Measurements from ENCODE around the gene NCOR1. TPM values are rescaled to one million over a fixed set of nuclear protein-coding genes. Genes with fewer than 3 reads are reported as not detected.
"Not testable (repeated sequence)": the region's sequence is repeated elsewhere in the genome, so short reads cannot be mapped to it uniquely, and the experiment has no call there.

Gene NCOR1
- total and polyA plus RNA-seq, 4 experiments from 2014 or later = 26.4 to 169 (median 162) TPM

DNA sequence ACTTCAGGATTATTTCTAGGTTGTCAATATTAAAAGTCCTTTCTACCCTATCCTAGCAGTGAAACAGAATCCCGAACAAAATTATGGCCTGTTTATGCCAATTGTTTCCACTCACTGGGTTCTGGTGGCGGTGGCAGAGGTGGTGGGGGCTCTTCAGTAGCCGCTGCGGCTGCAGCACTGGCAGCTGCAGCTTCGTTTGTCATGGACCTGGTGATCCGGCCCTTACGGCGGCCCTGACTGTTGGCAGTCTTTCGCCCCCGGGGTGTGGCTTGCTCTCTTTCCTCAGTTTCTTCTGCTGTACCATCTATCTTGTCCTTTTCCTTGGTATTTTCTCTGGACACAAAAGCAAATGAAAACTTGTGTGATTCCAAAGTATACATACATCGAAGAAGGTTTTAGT, 94.4 kb downstream of the NCOR1 start:
- peaks cover 74 to 78% of the 10 kb centered on the region in 2 donors for H3K36me3 Mint-ChIP-seq

GRCh38 chr17:16117149-16117548, 98.2 kb downstream of the NCOR1 start:
- peaks cover 51% of the 10 kb centered on the region for H3K36me3 ChIP-seq (ENCODE audit: insufficient read depth, low read length)
- CTCF ChIA-PET (ENCODE audit: partially characterized antibody) = no interaction called here
- no peaks in the 10 kb centered on the region for H3K27me3 Mint-ChIP-seq
- H3K4me1 ChIP-seq (ENCODE audit: insufficient read depth, low read length) = no peaks in the 10 kb centered on the region
- H3K4me3 ChIP-seq (ENCODE audit: low read length in 2 of 2) = no peak overlapping the region
- peaks cover 78 to 82% of the 10 kb centered on the region in 2 donors for H3K36me3 Mint-ChIP-seq
- H3K27me3 ChIP-seq (ENCODE audit: insufficient read depth, low read length) = no peaks in the 10 kb centered on the region
- no peak for DNase-seq
- H3K9me3 ChIP-seq (ENCODE audit: control insufficient read depth in 1 of 2, low read length in 2 of 2) = no peaks in the 10 kb centered on the region
- H3K9me3 Mint-ChIP-seq = peaks cover 0 to 19% (median 9%) of the 10 kb centered on the region in 8 donors
- peaks cover 0 to 9% (median 4%) of the 10 kb centered on the region in 4 donors for H3K4me1 Mint-ChIP-seq
- POLR2A ChIA-PET (ENCODE audit: partially characterized antibody) = no interaction called here
- no peak overlapping the region for H3K27ac Mint-ChIP-seq
- intact Hi-C loops (cut with micrococcal nuclease) = no loop called here
- H3K4me3 Mint-ChIP-seq = no peak overlapping the region
- no peak overlapping the region for H3K27ac ChIP-seq (ENCODE audit: low read depth, low read length)

More for the DNA sequence above, 94.4 kb downstream of the NCOR1 start:
- H3K27me3 ChIP-seq (ENCODE audit: insufficient read depth, low read length) = no peaks in the 10 kb centered on the region
- no peaks in the 10 kb centered on the region for H3K4me1 ChIP-seq (ENCODE audit: insufficient read depth, low read length)
- Mint-ChIP-seq H3K4me3 (no peak overlapping the region), H3K4me1 (peaks cover 0 to 16% (median 6%) of the 10 kb centered on the region in 4 donors), H3K9me3 (peaks cover 0 to 12% (median 2%) of the 10 kb centered on the region in 8 donors), H3K27me3 (no peaks in the 10 kb centered on the region), H3K27ac (no peak overlapping the region)
- H3K36me3 ChIP-seq (ENCODE audit: insufficient read depth, low read length) = peaks cover 50% of the 10 kb centered on the region
- no peak overlapping the region for H3K27ac ChIP-seq (ENCODE audit: low read depth, low read length)
- CTCF ChIA-PET (ENCODE audit: partially characterized antibody) = no interaction called here
- DNase-seq = no peak
- intact Hi-C loops (cut with micrococcal nuclease) = no loop called here
- H3K9me3 ChIP-seq (ENCODE audit: control insufficient read depth in 1 of 2, low read length in 2 of 2) = no peaks in the 10 kb centered on the region
- POLR2A ChIA-PET (ENCODE audit: partially characterized antibody) = no interaction called here
- H3K4me3 ChIP-seq (ENCODE audit: low read length in 2 of 2) = no peak overlapping the region

DNA sequence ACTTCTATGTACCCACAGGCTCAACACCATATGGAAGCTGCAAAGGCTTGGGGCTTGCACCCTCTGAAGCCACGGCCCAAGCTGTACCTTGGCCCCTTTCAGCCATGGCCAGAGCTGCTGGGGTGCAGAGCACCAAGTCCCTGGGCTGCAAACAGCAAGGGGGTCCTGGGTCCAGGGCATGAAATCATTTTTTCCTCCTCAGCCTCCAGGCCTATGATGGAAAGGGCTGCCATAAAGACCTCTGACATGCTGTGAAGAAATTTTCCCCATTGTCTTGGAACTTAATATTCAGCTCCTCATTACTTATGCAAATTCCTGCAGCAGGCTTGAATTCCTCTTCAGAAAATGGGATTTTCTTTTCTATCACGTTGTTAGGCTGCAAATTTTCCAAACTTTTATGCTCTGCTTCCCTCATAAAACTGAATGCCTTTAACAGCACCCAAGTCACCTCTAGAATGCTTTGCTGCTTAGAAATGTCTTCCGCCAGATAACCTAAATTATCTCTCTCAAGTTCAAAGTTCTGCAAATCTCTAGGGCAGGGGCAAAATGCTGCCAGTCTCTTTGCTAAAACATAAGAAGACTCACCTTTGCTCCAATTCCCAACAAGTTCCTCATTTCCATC, 100.1 kb downstream of the NCOR1 start:
- POLR2A ChIA-PET (ENCODE audit: partially characterized antibody); H3K9me3 ChIP-seq (ENCODE audit: control insufficient read depth in 1 of 2, low read length in 2 of 2); H3K27ac ChIP-seq (ENCODE audit: low read depth, low read length); H3K27me3 ChIP-seq (ENCODE audit: insufficient read depth, low read length); H3K4me3 ChIP-seq (ENCODE audit: low read length in 2 of 2); H3K4me1 ChIP-seq (ENCODE audit: insufficient read depth, low read length); DNase-seq; intact Hi-C loops (cut with micrococcal nuclease); CTCF ChIA-PET (ENCODE audit: partially characterized antibody); H3K4me1 Mint-ChIP-seq; H3K4me3 Mint-ChIP-seq; H3K27ac Mint-ChIP-seq; H3K27me3 Mint-ChIP-seq: not testable (repeated sequence)
- Mint-ChIP-seq H3K36me3 (peaks cover 73% of the 10 kb centered on the region in 2 donors), H3K9me3 (peaks cover 0 to 19% (median 9%) of the 10 kb centered on the region in 8 donors)
- H3K36me3 ChIP-seq (ENCODE audit: insufficient read depth, low read length) = peaks cover 41% of the 10 kb centered on the region

- Histone ChIP-seq H3K27me3 (ENCODE audit: insufficient read depth, low read length) (no peaks in the 10 kb centered on the region), H3K27ac (ENCODE audit: low read depth, low read length) (no peak overlapping the region), H3K9me3 (ENCODE audit: control insufficient read depth in 1 of 2, low read length in 2 of 2) (no peaks in the 10 kb centered on the region), H3K4me3 (ENCODE audit: low read length in 2 of 2) (no peak overlapping the region), H3K4me1 (ENCODE audit: insufficient read depth, low read length) (no peaks in the 10 kb centered on the region), H3K36me3 (ENCODE audit: insufficient read depth, low read length) (peaks cover 16% of the 10 kb centered on the region)
- H3K4me3 Mint-ChIP-seq = no peak overlapping the region
- peaks cover 0 to 11% (median 3%) of the 10 kb centered on the region in 4 donors for H3K4me1 Mint-ChIP-seq
- intact Hi-C loops (cut with micrococcal nuclease) = no loop called here
- ChIA-PET CTCF (ENCODE audit: partially characterized antibody) (no interaction called here), POLR2A (ENCODE audit: partially characterized antibody) (no interaction called here)
- H3K36me3 Mint-ChIP-seq = peaks cover 34 to 53% of the 10 kb centered on the region in 2 donors
- H3K27me3 Mint-ChIP-seq = no peaks in the 10 kb centered on the region
- no peak for DNase-seq
- no peak overlapping the region for H3K27ac Mint-ChIP-seq
- peaks cover 0 to 1% (median 0%) of the 10 kb centered on the region in 8 donors for H3K9me3 Mint-ChIP-seq
These were observed 106.5 kb downstream of the NCOR1 start for GRCh38 chr17:16108871-16109270.

- no peaks in the 10 kb centered on the region for H3K27me3 Mint-ChIP-seq
- no peak overlapping the region for H3K27ac Mint-ChIP-seq
- peaks cover 0 to 10% (median 4%) of the 10 kb centered on the region in 4 donors for H3K4me1 Mint-ChIP-seq
- H3K27ac ChIP-seq (ENCODE audit: low read depth, low read length) = no peak overlapping the region
- peaks cover 33 to 50% of the 10 kb centered on the region in 2 donors for H3K36me3 Mint-ChIP-seq
- no peaks in the 10 kb centered on the region for H3K9me3 ChIP-seq (ENCODE audit: control insufficient read depth in 1 of 2, low read length in 2 of 2)
- no peak for DNase-seq
- H3K4me1 ChIP-seq (ENCODE audit: insufficient read depth, low read length) = no peaks in the 10 kb centered on the region
- ChIA-PET CTCF (ENCODE audit: partially characterized antibody) (no interaction called here), POLR2A (ENCODE audit: partially characterized antibody) (no interaction called here)
- intact Hi-C loops (cut with micrococcal nuclease) = no loop called here
- no peaks in the 10 kb centered on the region for H3K9me3 Mint-ChIP-seq
- no peaks in the 10 kb centered on the region for H3K27me3 ChIP-seq (ENCODE audit: insufficient read depth, low read length)
- H3K4me3 Mint-ChIP-seq = no peak overlapping the region
- H3K4me3 ChIP-seq (ENCODE audit: low read length in 2 of 2) = no peak overlapping the region
- H3K36me3 ChIP-seq (ENCODE audit: insufficient read depth, low read length) = peaks cover 18% of the 10 kb centered on the region
These were observed 106.9 kb downstream of the NCOR1 start for GRCh38 chr17:16108386-16108785.

DNA sequence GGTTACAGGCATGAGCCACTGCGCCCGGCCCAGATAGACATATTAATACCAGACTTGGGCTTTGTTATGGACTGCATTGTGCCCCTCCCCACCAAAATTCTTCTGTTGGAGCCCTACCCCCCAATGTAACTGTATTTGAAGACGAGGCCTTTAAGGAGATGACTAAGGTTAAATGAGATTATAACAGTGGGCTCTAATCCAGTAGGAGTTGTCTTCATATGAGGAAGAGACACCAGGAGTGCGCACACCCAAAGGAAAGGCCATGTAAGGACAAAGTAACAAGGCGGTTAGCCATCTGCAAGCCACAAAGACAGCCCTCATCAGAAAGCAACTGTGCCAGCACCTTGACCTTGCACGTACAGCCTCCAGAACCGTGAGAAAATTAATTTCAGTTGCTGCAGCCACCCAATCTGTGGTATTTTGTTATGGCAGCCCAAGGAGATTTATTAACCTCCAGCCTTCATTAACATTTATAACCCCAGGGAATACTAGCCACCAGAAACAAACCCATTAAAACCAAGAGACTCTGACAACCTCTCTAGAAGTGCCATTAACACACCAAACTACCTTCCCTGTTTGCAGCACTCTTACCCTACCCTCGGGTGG, 108.1 kb downstream of the NCOR1 start:
- H3K9me3 Mint-ChIP-seq = no peaks in the 10 kb centered on the region
- Histone ChIP-seq H3K27ac (ENCODE audit: low read depth, low read length) (no peak overlapping the region), H3K4me3 (ENCODE audit: low read length in 2 of 2) (no peak overlapping the region), H3K4me1 (ENCODE audit: insufficient read depth, low read length) (no peaks in the 10 kb centered on the region), H3K36me3 (ENCODE audit: insufficient read depth, low read length) (peaks cover 19% of the 10 kb centered on the region), H3K9me3 (ENCODE audit: control insufficient read depth in 1 of 2, low read length in 2 of 2) (no peaks in the 10 kb centered on the region), H3K27me3 (ENCODE audit: insufficient read depth, low read length) (no peaks in the 10 kb centered on the region)
- no peak for DNase-seq
- peaks cover 0 to 10% (median 6%) of the 10 kb centered on the region in 4 donors for H3K4me1 Mint-ChIP-seq
- no peak overlapping the region for H3K4me3 Mint-ChIP-seq
- POLR2A ChIA-PET (ENCODE audit: partially characterized antibody) = no interaction called here
- intact Hi-C loops (cut with micrococcal nuclease) = no loop called here
- CTCF ChIA-PET (ENCODE audit: partially characterized antibody) = no interaction called here
- peaks cover 35 to 53% of the 10 kb centered on the region in 2 donors for H3K36me3 Mint-ChIP-seq
- peak overlapping the region in 4 of 7 donors; percentile 44 to 61 (median 56) for H3K27ac Mint-ChIP-seq
- no peaks in the 10 kb centered on the region for H3K27me3 Mint-ChIP-seq

DNA sequence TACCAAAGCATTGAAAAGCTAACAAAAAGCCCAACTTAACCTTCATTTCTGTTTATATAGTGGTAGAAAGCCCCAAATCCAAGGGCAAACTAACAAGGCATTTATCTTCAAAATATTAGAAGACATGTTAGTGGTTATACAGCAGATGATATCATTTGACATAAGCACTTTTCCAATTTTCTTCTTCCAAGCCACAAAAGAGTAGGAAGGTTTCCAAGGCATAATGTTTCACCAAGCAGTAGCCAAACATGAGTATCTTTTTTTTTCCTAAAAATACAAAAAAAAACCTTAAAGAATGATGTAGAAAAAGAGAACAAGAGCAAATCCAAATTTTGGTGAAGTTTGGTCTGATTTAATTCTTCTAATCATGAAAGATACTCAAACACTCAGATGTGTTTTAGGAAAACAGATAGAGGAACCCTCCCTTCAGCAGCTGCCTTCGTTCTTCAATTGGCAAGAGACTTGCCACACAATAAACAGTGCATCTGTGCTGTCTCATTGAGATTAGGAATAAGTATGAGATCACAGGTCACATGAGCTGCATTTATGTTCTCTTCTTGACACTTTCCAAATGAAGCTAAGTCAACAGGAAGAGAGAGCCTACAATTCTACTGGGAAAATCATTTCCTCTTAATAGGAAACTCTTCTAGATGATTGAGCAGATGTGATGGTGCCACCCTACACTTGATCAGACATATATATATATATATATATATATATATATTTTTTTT, 109.0 kb downstream of the NCOR1 start:
- POLR2A ChIA-PET (ENCODE audit: partially characterized antibody) = interaction anchor here (0.7 kb wide), 1 partner anchor 73 kb away, joined by 3 read pairs; no protein-coding TSS in a partner anchor
- no peaks in the 10 kb centered on the region for H3K9me3 ChIP-seq (ENCODE audit: control insufficient read depth in 1 of 2, low read length in 2 of 2)
- H3K27me3 ChIP-seq (ENCODE audit: insufficient read depth, low read length) = no peaks in the 10 kb centered on the region
- DNase-seq = no peak
- no peaks in the 10 kb centered on the region for H3K4me1 ChIP-seq (ENCODE audit: insufficient read depth, low read length)
- Mint-ChIP-seq H3K36me3 (peaks cover 39 to 55% of the 10 kb centered on the region in 2 donors), H3K27ac (peak overlapping the region in 3 of 7 donors; percentile 44 to 65 (median 53)), H3K4me3 (no peak overlapping the region), H3K27me3 (no peaks in the 10 kb centered on the region), H3K9me3 (no peaks in the 10 kb centered on the region), H3K4me1 (peaks cover 0 to 13% (median 6%) of the 10 kb centered on the region in 4 donors)
- H3K36me3 ChIP-seq (ENCODE audit: insufficient read depth, low read length) = peaks cover 24% of the 10 kb centered on the region
- intact Hi-C loops (cut with micrococcal nuclease) = no loop called here
- CTCF ChIA-PET (ENCODE audit: partially characterized antibody) = no interaction called here
- no peak overlapping the region for H3K4me3 ChIP-seq (ENCODE audit: low read length in 2 of 2)
- no peak overlapping the region for H3K27ac ChIP-seq (ENCODE audit: low read depth, low read length)
